ENCODE results near the gene MBD5. TPM values are rescaled to one million over a fixed set of nuclear protein-coding genes. Genes with fewer than 3 reads are reported as not detected.

Gene MBD5
- total and polyA plus RNA-seq, 3 donors from 2014 or later: 29.0 to 60.3 (median 55.4) TPM

DNA sequence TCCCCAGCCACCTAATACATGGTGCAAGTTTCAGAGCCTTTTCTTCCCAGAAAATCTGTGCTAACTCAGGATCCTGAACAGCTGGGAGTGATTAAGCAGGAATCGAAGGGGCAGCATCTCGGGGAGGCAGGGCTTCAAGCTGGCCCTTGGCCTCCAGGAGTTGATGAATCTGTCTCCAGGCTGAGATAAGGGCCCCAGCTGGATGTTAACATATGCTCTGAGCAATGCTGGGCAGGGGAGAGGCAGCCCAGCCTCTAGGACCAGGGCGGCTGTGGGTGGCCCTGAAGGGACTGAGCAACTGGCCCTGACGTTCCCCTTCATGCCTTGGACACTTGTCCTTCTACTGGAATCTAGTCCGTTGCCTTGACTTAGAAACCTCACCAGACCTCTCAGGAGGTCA is 539.6 kb downstream of the MBD5 start:
- no peaks in the 10 kb centered on the region for H3K27me3 ChIP-seq
- no peaks in the 10 kb centered on the region for H3K4me1 ChIP-seq
- DNase-seq: no peak
- TF ChIP-seq CTCF (IDR thresholded peaks at IDR 0.05) (no peak), POLR2A (IDR thresholded peaks at IDR 0.05) (no peak)
- WGBS, 2 donors: 76 to 90% methylated on average over 3 to 5 of the region's 5 CpGs
- no peaks in the 10 kb centered on the region for H3K36me3 ChIP-seq (ENCODE audit: low read depth, missing control alignments)
- intact Hi-C loops (cut with DNase I; ENCODE audit: low total_unique reads): loop anchor here (10.0 kb wide), 1 partner anchor 424 kb away; no protein-coding TSS in a partner anchor
- no peak overlapping the region for H3K4me3 ChIP-seq
- H3K27ac ChIP-seq: no peak overlapping the region
- no peaks in the 10 kb centered on the region for H3K9me3 ChIP-seq

DNA sequence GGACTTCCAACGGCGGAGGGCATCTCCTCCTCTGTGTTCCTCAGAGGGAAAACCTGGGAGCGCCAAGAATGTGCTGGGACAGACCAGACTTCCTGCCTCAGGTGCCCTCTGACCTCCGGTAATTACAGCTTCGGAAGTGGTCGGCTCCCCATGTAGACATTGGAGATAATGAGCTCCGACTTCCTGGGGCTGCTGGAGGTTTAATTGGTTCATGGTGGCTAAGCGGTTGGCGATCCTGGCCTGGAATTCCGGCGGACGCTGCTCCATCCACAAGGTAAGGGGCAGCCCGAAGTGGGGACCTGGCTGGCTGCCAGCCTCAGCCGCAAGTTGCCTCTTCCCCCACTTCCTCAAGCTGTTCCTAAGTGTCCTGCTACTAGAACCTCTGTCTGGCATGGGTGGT is 540.5 kb downstream of the MBD5 start:
- no peak overlapping the region for H3K4me3 ChIP-seq
- H3K4me1 ChIP-seq: no peaks in the 10 kb centered on the region
- no peak overlapping the region for H3K27ac ChIP-seq
- H3K27me3 ChIP-seq: no peaks in the 10 kb centered on the region
- H3K36me3 ChIP-seq (ENCODE audit: low read depth, missing control alignments): no peaks in the 10 kb centered on the region
- H3K9me3 ChIP-seq: no peaks in the 10 kb centered on the region
- WGBS, 2 donors: 32 to 52% methylated on average over 12 to 14 of the region's 14 CpGs
- no peak for DNase-seq
- intact Hi-C loops (cut with DNase I; ENCODE audit: low total_unique reads): loop anchor here (10.0 kb wide), 1 partner anchor 423 kb away; no protein-coding TSS in a partner anchor
- TF ChIP-seq POLR2A (IDR thresholded peaks at IDR 0.05) (no peak), CTCF (IDR thresholded peaks at IDR 0.05) (no peak)

GRCh38 chr2:148565272-148565894 is 544.5 kb downstream of the MBD5 start:
- no peak for DNase-seq
- Histone ChIP-seq H3K36me3 (ENCODE audit: low read depth, missing control alignments) (no peaks in the 10 kb centered on the region), H3K9me3 (no peaks in the 10 kb centered on the region), H3K27me3 (no peaks in the 10 kb centered on the region), H3K4me3 (no peak overlapping the region), H3K4me1 (no peaks in the 10 kb centered on the region), H3K27ac (no peak overlapping the region)
- TF ChIP-seq CTCF (IDR thresholded peaks at IDR 0.05): no peak
- TF ChIP-seq POLR2A (IDR thresholded peaks at IDR 0.05): no peak
- 66 to 70% methylated on average over 4 of the region's 4 CpGs for WGBS, 2 donors
- intact Hi-C loops (cut with DNase I; ENCODE audit: low total_unique reads): loop anchor here (10.0 kb wide), 1 partner anchor 419 kb away; no protein-coding TSS in a partner anchor

Small RNA genes within 50 kb of the gene (small RNA-seq; reads per million reads assigned to genes)
- 0 reads per million in 2 donors for gene RF00554

Other genes starting within 250 kb of the MBD5 start
- gene ACVR2A, start 176.1 kb upstream of the MBD5 start, total RNA-seq: 10 to 100 TPM; 21.6 to 38.3 TPM
- gene ACVR2A, start 176.1 kb upstream of the MBD5 start, polyA plus RNA-seq (ENCODE audit: insufficient read depth, low read depth, low replicate concordance): 11.4 TPM
- 10 to 100 TPM; 54.8 to 58.4 TPM for gene ORC4, start 354 bp upstream of the MBD5 start, total RNA-seq
- 38.9 TPM for gene ORC4, start 354 bp upstream of the MBD5 start, polyA plus RNA-seq (ENCODE audit: insufficient read depth, low read depth, low replicate concordance)